Stimulated activated CD4-positive, alpha-beta T cell treated with anti-CD3 and anti-CD28 coated beads, Interleukin-4, amount 100 ng/mL, for 48 hours (primary cell): Measurements from ENCODE around the gene NAP1L1.

Experiments used
- DNase-seq, 2 donors: peaks; one replicate each; pipeline ENCODE4 v3.0.0-alpha.2; 2020; ENCODE audit warnings: low read depth in 2 of 2

NAP1L1 gene

DNA sequence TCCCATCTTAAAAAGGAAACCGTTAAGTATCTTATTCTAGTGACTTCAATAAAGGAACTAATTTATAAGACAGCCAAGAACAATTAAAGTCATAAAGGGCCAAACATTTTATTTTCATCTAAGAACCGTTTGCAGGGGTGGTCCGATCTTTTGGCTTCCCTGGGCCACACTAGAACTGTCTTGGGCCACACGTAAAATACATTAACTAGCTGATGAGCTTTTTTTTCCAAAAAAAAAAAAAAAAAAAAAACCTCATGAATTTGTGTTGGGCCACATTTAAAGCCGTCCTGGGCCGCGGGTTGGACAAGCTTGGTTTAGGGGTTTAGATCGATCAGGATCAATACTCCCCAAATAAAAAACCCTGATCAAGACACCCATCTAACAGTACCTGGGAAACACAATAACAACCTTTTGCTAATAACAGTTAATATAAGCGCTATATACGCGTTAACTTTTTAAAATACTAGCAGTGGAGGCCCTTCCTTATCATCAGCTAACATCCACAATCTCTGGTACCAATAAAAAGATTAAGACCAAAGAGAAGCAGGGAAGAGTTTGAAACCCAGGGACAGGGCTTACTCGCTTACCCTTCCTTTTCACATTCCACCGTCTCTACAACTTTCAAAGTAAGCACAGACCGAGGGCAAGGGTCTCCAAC is 1.1 kb downstream of the NAP1L1 start:
- no peak for DNase-seq

DNA sequence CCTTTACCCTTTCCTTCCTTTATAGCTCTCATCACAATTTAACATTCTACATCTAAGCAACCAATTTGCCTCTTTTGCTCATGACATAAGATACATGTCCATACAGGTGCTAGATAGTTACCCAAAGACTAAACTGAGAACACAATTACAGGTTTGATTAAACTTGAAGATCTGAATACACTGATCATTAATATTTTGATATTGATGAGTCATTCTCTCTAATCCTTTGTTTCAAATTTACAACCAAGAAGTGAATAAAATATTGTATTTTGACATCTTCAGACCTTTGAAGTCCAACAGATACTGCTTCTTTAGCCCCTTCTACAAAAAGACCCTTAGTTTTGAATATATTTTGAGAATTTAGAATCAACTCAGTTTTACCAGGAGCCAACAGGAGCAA is 2.6 kb downstream of the NAP1L1 start:
- no peak for DNase-seq

DNA sequence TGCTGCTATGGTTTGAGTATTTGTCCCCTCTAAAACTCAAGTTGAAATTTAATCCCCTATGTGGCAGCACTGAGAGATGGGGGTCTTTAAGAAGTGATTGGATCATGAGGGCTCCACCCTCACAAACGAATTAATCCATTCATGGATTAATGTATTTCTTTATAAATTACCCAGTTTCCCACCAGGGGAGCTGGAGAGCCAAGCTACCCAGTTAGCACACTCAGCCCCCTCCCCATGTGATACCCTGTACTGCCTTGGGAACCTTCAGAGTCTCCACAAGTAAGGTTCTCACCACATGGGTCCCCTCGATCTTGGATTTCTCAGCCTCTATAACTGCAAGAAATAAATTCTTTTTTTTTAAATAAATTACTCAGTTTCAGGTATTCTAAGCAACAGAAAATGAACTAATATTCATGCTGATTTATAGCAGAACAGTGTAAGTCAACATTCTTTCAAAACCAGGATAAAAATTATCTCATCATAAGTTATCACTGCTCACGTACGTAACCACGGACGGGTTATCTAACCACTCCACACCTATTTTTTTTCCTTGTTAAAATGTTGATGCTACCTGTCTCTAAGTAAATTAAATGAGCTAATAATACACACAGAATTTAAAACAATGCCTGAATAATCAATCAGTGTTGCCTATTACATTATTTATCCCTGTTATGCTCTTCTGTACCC is 3.6 kb downstream of the NAP1L1 start:
- DNase-seq: no peak

DNA sequence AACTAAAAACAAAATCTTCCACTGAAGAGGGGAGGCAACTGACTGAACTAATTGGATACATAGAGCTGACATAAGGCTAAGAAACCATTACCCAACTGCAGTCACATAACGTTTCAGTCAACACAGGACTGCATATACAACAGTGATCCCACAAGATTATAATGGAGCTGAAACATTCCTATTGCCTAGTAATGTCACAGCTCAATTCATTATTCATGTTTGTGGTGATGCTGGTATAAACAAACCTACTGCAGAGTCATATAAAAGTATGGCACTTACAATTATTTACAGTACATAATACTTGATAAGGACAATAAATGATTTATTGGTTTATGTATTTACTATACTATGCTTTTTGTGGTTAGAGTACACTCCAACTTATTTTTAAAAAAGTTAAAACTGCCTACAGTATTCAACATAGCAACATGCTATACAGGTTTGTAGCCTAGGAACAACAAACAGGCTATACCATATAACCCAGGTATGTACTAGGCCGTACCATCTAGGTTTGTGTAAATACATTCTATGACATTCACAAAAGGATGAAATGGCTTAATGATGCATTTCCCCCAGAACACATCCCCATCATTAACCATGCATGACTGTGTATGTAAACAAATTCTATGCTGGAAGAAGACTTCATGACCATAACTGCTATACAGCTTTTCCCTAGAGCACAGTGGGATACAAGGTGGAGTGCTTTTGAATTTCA is 4.3 kb downstream of the NAP1L1 start:
- DNase-seq: no peak

DNA sequence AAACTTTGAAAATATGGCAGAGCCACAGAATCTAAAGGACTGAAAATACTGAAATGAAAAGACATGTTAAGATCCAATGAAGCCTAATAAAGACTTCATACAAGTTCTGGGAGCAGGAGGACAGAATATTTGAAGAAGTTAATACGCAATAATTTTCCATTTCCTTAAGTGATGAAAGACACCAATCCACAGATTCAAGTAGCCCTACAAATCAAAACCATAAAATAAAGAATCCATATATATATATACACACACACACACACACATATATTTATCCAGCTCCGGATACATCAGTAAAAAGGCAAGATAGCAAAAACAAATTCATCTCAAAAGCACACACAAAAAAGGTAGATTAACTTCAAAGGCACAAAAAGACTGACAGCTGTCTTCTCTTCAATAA is 5.7 kb downstream of the NAP1L1 start:
- DNase-seq: no peak

DNA sequence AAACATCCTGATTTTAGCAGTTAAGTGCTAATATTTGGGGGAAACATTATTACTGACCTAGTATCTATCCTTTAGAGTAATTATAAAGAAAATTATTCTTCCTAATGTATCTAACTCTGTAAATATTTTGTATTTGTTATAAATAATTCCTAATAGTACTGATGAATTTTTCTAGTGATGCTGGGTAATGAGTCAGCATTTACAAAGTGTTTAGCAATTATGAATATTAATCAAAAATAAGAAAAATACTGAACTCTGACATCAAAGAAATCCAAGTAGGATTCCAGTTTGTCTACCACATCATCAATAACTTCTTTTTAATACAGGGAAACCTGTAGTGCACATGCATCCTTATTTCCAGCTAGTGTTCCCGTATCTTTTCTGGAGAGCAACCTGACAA is 9.0 kb downstream of the NAP1L1 start:
- no peak for DNase-seq

DNA sequence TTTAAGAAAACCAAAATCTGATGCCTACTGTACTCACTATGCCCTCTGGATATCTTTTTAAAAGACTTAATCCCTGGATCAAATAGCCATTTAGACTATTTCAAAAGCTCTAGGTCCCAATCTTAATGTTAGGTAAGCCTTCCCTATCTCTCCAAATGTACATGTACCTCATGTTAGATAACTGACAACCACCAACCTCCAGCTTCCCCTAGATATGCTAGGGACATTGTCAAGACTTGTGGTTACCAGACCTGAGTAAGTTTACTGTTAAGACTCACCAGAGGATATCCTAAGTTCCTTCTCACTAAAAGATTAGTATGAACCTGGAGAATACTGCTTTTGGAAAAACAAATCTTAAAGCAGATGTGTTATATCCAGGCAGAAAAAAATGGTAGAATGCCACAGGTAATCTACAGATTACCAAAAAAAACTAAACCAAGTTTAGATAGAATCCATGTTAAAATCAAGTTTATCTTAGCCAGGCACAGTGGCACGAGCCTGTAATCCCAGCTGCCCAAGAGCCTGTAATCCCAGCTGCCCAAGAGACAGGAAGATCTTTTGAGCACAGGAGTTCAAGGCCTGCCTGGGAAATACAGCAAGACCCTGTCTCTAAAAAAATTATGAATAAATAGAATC is 9.7 kb downstream of the NAP1L1 start:
- no peak for DNase-seq

DNA sequence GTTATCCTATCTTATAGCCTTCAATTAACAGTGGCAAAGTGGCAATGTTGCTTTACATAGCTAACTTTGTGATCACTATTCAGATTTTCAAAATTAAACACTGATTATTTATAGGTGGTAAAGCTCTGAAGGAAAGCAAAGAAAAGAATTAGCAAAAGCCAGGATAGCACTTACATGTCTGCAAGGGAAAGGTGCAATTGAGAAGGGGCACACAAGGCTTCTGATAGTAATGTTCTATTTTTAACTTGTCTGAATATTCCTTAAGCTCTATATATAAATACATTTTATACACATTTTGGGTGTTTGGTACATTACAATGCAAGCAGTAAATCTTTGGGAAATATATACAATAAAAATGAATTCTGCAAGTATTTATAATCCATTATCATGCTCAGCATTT is 10.9 kb downstream of the NAP1L1 start:
- DNase-seq: no peak

DNA sequence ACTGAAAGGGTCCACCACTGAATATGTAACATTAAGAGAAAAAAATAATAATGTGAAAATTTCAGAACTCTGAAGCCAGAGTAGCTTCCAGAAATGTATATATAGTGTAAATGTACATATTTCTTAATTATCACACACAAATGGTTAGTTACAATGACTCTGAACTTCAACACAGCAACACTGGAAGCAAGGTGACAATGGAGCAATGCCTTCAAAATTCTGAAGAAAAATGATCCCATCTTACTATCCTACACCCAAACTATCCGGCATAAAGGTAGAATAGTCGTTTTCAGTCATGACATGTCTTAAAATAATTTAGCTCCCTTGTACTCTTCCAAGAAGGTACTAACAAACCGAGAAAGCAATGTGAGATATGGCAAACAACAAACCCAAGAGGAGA is 11.9 kb downstream of the NAP1L1 start:
- DNase-seq: no peak

DNA sequence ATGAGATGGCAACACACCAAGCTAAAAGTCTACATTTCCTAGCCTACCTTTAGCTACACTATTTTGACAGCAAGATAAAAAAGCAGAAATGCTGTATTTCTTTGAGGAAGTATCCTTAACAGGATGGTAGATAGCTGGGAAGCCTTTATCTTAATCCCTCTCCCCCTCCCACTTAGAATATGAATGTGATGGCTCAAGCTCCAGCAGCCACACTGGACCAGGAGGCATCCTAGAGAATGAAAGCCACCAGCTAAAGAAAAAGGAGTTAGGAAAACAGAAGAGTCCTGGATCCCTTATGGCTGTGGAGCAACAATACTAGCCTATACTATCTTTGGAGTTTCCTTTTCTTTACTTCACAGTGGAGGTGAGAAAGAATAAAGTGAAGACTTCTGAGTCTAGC is 15.1 kb downstream of the NAP1L1 start:
- DNase-seq: no peak

DNA sequence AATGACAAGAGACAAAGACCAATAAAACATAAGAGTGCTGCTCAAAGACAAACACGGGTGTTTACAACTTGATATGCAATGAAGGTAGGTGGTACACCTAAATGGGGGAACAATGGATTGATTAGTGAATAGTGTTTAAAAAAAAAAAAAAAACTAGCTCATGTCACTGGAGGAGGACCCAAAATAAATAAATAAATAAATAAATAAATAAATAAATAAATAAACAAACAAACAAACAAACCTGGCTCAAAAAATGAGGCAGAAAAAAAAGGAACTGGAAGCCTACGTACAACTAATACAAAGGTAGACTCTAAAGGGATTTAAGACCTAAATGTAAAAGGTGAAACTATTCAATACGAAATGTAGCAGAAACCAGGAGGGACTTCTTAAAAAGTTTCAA is 18.6 kb downstream of the NAP1L1 start:
- no peak for DNase-seq

DNA sequence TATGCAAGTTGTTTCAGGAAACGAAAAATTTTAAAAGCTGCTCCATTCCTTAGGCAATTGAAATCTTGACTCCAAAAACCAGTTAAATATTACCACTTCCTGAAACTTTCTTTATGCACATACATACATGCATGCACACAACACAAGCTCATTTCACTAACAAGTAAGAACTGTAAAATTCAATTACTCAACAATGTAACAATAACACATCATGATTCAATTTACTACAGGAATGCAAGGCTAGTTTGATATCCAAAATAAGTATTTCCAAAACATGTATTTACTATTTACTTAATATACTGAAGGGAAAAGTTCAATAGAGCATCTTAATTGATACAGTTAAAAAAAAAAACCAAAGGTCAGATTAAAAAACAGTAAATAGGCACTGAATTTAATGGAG is 19.6 kb downstream of the NAP1L1 start:
- no peak for DNase-seq

DNA sequence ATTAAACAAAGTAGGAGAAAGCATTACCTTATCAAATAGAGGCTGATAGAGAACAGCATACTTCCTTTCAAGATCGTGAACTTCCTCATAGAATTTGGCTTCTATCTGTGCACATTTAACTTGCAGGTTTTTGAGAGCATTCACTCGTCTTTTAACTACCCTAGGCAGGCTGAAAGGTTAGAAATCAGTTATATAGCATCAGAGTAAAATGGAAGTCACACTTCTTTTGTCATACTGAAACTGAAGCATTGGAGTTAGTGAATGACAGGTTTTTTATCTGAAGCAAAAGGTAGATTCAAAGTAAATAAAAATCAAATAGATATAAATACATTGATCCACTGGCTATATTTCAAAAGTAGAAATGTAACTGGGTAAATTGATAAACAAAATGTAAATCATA is 24.4 kb downstream of the NAP1L1 start:
- DNase-seq: no peak

DNA sequence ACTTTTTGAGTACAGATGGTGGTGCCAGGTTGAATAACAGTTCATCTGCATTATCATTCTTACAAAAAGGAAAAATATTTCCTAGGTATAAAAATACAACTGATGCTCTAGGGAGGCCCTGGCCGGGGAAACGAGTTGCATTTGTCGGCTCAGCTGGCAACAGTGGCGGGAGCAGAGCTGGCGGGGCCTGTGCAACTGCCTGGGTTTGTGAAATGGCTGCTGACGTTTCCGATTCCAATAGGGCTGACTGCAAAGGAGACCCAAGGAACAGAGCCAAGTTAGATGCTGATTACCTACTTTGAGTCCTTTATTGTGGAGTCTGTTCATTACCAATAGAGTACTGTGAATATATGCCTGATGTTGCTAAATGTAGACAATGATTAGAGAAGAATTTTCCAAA is 27.2 kb downstream of the NAP1L1 start:
- DNase-seq: no peak

DNA sequence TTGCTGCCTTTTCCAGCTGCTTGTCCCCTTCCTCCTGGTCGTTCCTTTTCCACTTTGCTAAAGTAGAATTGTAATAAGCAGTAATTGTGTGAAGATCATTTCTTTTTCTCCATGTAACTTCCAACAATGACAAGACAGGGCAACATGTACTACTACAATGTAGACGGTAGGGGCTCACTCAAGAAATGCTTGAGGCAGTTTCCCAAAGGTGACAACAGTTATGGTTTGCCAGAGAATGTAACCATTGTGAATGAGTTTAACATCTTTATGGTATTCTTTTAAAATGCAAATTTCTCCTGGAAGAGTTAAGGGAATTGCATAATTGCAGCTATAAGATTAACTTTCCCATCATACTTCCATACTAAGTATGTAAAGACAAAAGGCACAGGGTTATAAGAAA is 29.1 kb downstream of the NAP1L1 start:
- no peak for DNase-seq

DNA sequence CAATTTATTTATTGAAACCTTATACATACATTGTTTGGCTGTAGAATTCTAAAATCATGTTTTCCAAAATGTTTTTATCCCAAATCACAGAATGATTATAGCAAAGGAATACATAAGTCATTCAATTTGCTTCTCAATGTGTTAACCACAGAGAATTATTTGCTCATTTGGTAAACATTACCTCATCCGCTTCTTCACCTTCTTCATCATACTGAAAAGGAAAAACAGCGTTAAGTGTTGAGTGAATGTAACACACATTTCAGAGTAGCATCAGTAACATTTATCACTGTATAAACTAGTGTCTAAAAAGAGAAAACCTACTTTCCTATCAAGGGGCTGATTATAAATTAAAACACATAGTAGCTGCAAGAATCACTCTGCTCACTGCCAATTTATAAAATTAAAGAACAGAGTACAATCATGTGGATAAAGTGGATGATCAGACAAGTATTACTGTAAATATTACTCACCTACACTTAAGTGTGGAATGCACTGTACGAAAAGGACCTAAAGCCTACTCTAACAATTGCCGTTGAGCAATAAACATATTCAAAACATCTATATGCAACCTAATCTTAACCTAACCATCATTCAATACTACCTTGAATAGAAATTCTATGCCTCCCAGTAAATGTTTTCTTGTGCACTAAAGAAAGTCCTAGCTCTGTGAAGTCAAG is 34.8 kb downstream of the NAP1L1 start:
- DNase-seq: no peak

DNA sequence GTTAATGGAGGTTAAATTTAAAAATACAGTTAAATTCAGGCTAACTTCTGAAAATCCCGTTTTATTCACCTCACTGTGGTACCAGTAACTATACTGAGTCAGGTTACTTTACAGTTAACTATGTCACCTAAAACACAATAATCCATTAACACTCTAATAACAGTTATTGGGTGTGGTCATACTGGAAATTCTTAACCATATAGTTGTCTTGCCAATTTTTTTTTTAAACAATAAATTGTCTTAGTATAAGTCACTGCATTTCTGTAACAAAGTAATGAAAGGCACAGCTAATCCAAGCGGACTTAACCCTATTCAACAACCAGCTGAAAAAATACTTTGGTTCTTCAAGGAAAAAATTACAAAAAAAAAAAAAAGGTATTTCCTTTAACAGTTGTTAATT is 36.7 kb downstream of the NAP1L1 start:
- DNase-seq: no peak

DNA sequence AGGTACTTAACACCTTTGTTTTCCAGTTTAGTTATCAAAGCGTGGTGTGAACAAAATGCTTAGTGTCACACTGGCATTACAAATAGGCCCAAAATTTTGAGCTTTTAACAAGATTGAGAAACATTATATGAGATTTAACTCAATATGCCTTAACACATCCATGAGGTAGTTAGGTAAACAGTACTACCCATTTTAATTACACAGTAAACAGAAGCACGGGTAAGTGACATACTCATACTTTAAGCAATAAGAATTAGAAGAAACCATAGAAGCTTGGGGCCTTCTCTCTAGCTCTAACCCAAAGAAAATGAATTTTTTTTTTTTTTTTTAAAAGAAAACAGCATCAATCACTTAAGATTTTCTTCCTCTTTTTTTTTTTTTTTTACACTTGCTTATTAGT is 37.4 kb downstream of the NAP1L1 start:
- DNase-seq: no peak

DNA sequence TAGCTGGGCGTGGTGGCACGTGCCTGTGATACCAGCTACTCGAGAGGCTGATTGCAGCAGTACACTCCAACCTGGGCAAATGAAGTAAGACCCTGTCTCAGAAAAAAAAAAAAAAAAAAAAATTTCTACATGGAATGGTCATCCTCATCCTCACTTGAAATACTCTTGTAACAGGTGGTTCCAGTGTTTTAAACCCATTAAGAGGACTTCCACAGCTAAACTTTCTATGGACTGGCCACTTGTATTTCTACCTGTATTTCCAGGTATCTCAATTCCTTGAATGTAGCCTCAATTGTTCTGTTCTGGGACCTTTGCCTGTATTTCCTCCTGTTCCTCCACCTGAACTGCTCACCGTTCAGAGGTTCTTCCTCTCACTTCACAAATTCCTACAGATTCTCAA is 41.1 kb downstream of the NAP1L1 start:
- no peak for DNase-seq

DNA sequence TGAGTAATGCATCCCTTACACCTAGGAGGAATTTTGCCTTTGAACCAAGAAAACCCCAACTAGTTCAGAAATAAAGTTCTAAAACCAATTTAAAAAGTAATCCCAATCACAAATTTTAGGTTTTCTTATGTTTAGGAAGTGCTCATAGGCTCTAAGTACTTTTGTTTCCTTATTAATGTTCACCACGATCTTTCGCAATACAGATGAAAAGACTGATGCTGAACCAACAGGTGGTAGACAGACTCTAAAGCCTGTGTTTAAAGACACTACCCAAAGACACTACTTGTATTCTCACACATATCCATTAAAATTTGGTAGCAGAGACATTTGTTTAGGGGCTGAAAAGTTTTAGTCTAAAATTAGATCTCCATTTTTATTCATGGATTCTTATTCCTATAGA is 42.3 kb downstream of the NAP1L1 start:
- no peak for DNase-seq

DNA sequence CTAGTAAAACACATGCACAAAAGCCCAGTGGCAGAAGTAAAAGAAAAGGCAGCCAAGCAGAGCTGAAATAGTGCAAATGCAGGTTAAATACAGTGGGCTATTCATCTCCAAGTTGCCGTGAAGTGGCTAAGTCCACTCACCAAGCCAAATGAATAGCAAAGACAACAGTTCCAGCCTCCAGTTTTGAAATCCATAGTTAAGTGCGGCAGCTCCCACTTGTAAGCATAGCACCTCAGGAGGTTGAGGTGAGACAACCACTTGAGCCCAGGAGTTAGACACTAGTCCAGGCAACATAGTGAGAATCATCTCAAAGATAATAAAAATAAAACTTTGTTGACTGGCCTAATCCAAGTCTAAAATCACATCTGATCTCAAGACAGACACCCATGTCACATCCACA is 43.1 kb downstream of the NAP1L1 start:
- no peak for DNase-seq

DNA sequence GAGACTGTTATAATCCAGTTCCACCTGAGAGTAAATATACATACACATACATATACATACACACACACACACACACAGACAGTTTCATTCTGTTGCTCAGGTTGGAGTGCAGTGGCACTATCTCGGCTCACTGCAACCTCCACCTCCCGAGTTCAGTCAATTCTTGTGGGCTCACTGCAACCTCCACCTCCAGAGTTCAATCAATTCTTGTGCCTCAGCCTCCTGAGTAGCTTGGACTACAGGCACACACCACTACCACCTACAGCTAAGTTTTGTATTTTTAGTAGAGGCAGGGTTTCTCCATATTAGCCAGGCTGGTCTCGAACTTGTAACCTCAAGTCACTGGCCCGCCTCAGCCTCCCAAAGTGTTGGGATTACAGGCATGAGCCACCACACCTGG is 44.0 kb downstream of the NAP1L1 start:
- no peak for DNase-seq
